KMS-11 (cell line): ENCODE data around the gene CCDC69.

ENCODE experiments used
- H2AFZ ChIP-seq: fragments of 200-600 bp; sonication (generic); 2 replicates; pipeline ENCODE4 v1.6.1; 2016; ENCODE audit warnings: antibody characterized with exemption, mixed run types, low read depth
- H3K27ac ChIP-seq: fragments of 200-600 bp; sonication (generic); 2 replicates; pipeline ENCODE4 v1.6.1; 2016; ENCODE audit warnings: mild to moderate bottlenecking, mixed run types
- H3K27me3 ChIP-seq: fragments of 200-600 bp; sonication (generic); 2 replicates; pipeline ENCODE4 v1.6.1; 2017; ENCODE audit warnings: mild to moderate bottlenecking, low read depth, mixed run types, moderate library complexity; ENCODE audit not compliant: insufficient read depth
- H3K36me3 ChIP-seq: fragments of 200-600 bp; sonication (generic); 2 replicates; pipeline ENCODE4 v1.6.1; 2017; ENCODE audit warnings: mild to moderate bottlenecking, mixed run types; ENCODE audit not compliant: insufficient read depth
- H3K4me1 ChIP-seq: fragments of 200-600 bp; sonication (generic); 2 replicates; pipeline ENCODE4 v1.6.1; 2016; ENCODE audit warnings: mild to moderate bottlenecking, low read depth, mixed run types; ENCODE audit not compliant: poor library complexity, severe bottlenecking
- H3K4me2 ChIP-seq: fragments of 200-600 bp; sonication (generic); 2 replicates; pipeline ENCODE4 v1.7.0; 2016; ENCODE audit warnings: mild to moderate bottlenecking, mixed run types
- H3K4me3 ChIP-seq: fragments of 200-600 bp; sonication (generic); IDR thresholded peaks from 2 replicates; pipeline ENCODE4 v1.6.1; 2017; ENCODE audit warnings: low read depth, low read length, mixed read lengths; ENCODE audit not compliant: insufficient read depth
- H3K79me2 ChIP-seq: fragments of 200-600 bp; sonication (generic); 2 replicates; pipeline ENCODE4 v1.6.1; 2016; ENCODE audit warnings: low read depth, mixed run types; ENCODE audit not compliant: insufficient read depth
- H3K9ac ChIP-seq: fragments of 200-600 bp; sonication (generic); 2 replicates; pipeline ENCODE4 v1.6.1; 2016; ENCODE audit warnings: mild to moderate bottlenecking, mixed run types
- H4K20me1 ChIP-seq: fragments of 200-600 bp; sonication (generic); 2 replicates; pipeline ENCODE4 v1.6.1; 2016; ENCODE audit warnings: mild to moderate bottlenecking, mixed run types; ENCODE audit not compliant: insufficient read depth
- CTCF ChIP-seq: fragments of 200-600 bp; sonication (generic); conservative IDR thresholded peaks from 2 replicates; pipeline ENCODE4 v1.6.1; 2017; ENCODE audit warnings: low read depth, mild to moderate bottlenecking, antibody characterized with exemption, low read length, moderate library complexity, mixed read lengths

Gene CCDC69

GRCh38 chr5:151264113-151264512 is 40.2 kb upstream of the CCDC69 start:
- Histone ChIP-seq H3K4me3 (no peak overlapping the region), H3K4me2 (no peak overlapping the region), H2AFZ (no peak overlapping the region), H3K36me3 (no peaks in the 10 kb centered on the region), H4K20me1 (no peaks in the 10 kb centered on the region), H3K27ac (no peak overlapping the region), H3K27me3 (no peaks in the 10 kb centered on the region), H3K9ac (no peak overlapping the region), H3K79me2 (no peaks in the 10 kb centered on the region), H3K4me1 (no peaks in the 10 kb centered on the region)
- TF ChIP-seq CTCF, result no peak

GRCh38 chr5:151262532-151262931 is 38.6 kb upstream of the CCDC69 start:
- Histone ChIP-seq H3K36me3 (no peaks in the 10 kb centered on the region), H3K4me1 (no peaks in the 10 kb centered on the region), H3K27me3 (no peaks in the 10 kb centered on the region), H3K4me2 (no peak overlapping the region), H4K20me1 (no peaks in the 10 kb centered on the region), H3K79me2 (no peaks in the 10 kb centered on the region), H3K9ac (no peak overlapping the region), H3K27ac (no peak overlapping the region), H2AFZ (no peak overlapping the region), H3K4me3 (no peak overlapping the region)
- no peak for TF ChIP-seq CTCF

GRCh38 chr5:151259931-151260330 is 36.0 kb upstream of the CCDC69 start:
- no peak overlapping the region for H2AFZ ChIP-seq
- no peak overlapping the region for H3K27ac ChIP-seq
- no peaks in the 10 kb centered on the region for H3K79me2 ChIP-seq
- no peaks in the 10 kb centered on the region for H4K20me1 ChIP-seq
- no peaks in the 10 kb centered on the region for H3K4me1 ChIP-seq
- no peak overlapping the region for H3K4me3 ChIP-seq
- no peak for TF ChIP-seq CTCF
- no peaks in the 10 kb centered on the region for H3K27me3 ChIP-seq
- H3K36me3 ChIP-seq, result no peaks in the 10 kb centered on the region
- H3K9ac ChIP-seq, result no peak overlapping the region
- H3K4me2 ChIP-seq, result no peak overlapping the region

- no peak overlapping the region for H3K4me2 ChIP-seq
- H3K79me2 ChIP-seq, result no peaks in the 10 kb centered on the region
- no peaks in the 10 kb centered on the region for H3K4me1 ChIP-seq
- H3K27me3 ChIP-seq, result no peaks in the 10 kb centered on the region
- no peak overlapping the region for H3K4me3 ChIP-seq
- no peak for TF ChIP-seq CTCF
- no peak overlapping the region for H3K9ac ChIP-seq
- no peaks in the 10 kb centered on the region for H4K20me1 ChIP-seq
- no peak overlapping the region for H3K27ac ChIP-seq
- H3K36me3 ChIP-seq, result no peaks in the 10 kb centered on the region
- no peak overlapping the region for H2AFZ ChIP-seq
These were observed 34.9 kb upstream of the CCDC69 start for GRCh38 chr5:151258816-151259215.
